H4 (cell line): ENCODE results near the gene UBE4A. TPM values are rescaled to one million over a fixed set of nuclear protein-coding genes. Genes with fewer than 3 reads are reported as not detected.
A peak's percentile ranks its signal among the peaks of the same experiment; 100 is the strongest.

ENCODE experiments used
- DNase-seq: peaks from one replicate; pipeline ENCODE4 v3.0.0-alpha.2; 2015; ENCODE audit warnings: low spot score
- total RNA-seq: library from RNA; depleted of rRNA; stranded (reverse); fragments of >200 nt; shearing (Covaris generic); gene quantifications from 2 replicates; pipeline ENCODE4 v1.2.3, GENCODE V29; 2014; rRNA removed

Gene UBE4A
- total RNA-seq, 1 experiment from 2014 or later: 45.1 TPM

- peak; percentile 64 for DNase-seq
These were observed 79.0 kb downstream of the UBE4A start for GRCh38 chr11:118438314-118438931.

- no peak for DNase-seq
These were observed 80.2 kb downstream of the UBE4A start for GRCh38 chr11:118439646-118440045.

GRCh38 chr11:118441770-118442275, 82.4 kb downstream of the UBE4A start:
- no peak for DNase-seq

- DNase-seq: no peak
These were observed 82.9 kb downstream of the UBE4A start for GRCh38 chr11:118442301-118442700.

- no peak for DNase-seq
These were observed 83.6 kb downstream of the UBE4A start for GRCh38 chr11:118442908-118443589.

GRCh38 chr11:118443590-118444218, 84.3 kb downstream of the UBE4A start:
- no peak for DNase-seq

- DNase-seq: no peak
These were observed 88.0 kb downstream of the UBE4A start for GRCh38 chr11:118447423-118447822.

GRCh38 chr11:118448294-118448693, 88.9 kb downstream of the UBE4A start:
- DNase-seq: no peak

Other genes with a start within 250 kb of the UBE4A start
- gene SCN4B, start 206.8 kb upstream of the UBE4A start, total RNA-seq: 2.5 and 3.9 TPM in 2 replicates
- not detected in 2 replicates for gene SCN2B, start 183.0 kb upstream of the UBE4A start, total RNA-seq
- gene JAML, start 134.6 kb upstream of the UBE4A start, total RNA-seq: not detected in 2 replicates
- gene MPZL3, start 107.2 kb upstream of the UBE4A start, total RNA-seq: 9.8 and 10.4 TPM in 2 replicates
- gene MPZL2, start 95.3 kb upstream of the UBE4A start, total RNA-seq: 1.0 and 1.7 TPM in 2 replicates
- not detected in 2 replicates for gene CD3E, start 54.9 kb upstream of the UBE4A start, total RNA-seq
- not detected in 2 replicates for gene CD3D, start 16.9 kb upstream of the UBE4A start, total RNA-seq
- not detected in 2 replicates for gene CD3G, start 15.3 kb upstream of the UBE4A start, total RNA-seq
- 59.3 and 94.8 TPM in 2 replicates for gene ATP5MG, start 42.0 kb downstream of the UBE4A start, total RNA-seq
- gene KMT2A, start 76.9 kb downstream of the UBE4A start, total RNA-seq: 11.9 and 15.2 TPM in 2 replicates
- gene TTC36, start 167.9 kb downstream of the UBE4A start, total RNA-seq: 0.19 TPM in 1 of 2 replicates, not detected in the other
- gene TMEM25, start 171.6 kb downstream of the UBE4A start, total RNA-seq: 8.9 and 13.8 TPM in 2 replicates
- gene IFT46, start 206.3 kb downstream of the UBE4A start, total RNA-seq: 48.3 and 61.1 TPM in 2 replicates
- 126 and 172 TPM in 2 replicates for gene ARCN1, start 212.8 kb downstream of the UBE4A start, total RNA-seq
- gene PHLDB1, start 248.0 kb downstream of the UBE4A start, total RNA-seq: 29.6 and 40.0 TPM in 2 replicates